Prostate gland (tissue), 2 donors: Measurements from ENCODE around the gene WDR3.

Experiments
- POLR2A ChIP-seq: fragments of 450-650 bp; IDR thresholded peaks from one replicate; pipeline ENCODE4 v1.6.1; 2016; ENCODE audit warnings: antibody characterized with exemption, mild to moderate bottlenecking
- POLR2AphosphoS5 ChIP-seq: sonication (generic); formaldehyde crosslinking; IDR thresholded peaks from one replicate; pipeline ENCODE4 v1.6.1; 2017; ENCODE audit warnings: antibody characterized with exemption
- TF ChIP-seq, protein P1 (sequence below), 4 experiments: fragments of 200-600 bp in 2 of 4; fragments of 450-650 bp in 2 of 4; sonication (generic) in 2 of 4; IDR thresholded peaks; 1 replicate in 3 of 4; 2 replicates in 1 of 4; pipeline ENCODE4 v1.5.1; 2016 to 2019; ENCODE audit warnings: antibody characterized with exemption in 4 of 4, mild to moderate bottlenecking in 2 of 4, moderate library complexity in 2 of 4

DNA sequence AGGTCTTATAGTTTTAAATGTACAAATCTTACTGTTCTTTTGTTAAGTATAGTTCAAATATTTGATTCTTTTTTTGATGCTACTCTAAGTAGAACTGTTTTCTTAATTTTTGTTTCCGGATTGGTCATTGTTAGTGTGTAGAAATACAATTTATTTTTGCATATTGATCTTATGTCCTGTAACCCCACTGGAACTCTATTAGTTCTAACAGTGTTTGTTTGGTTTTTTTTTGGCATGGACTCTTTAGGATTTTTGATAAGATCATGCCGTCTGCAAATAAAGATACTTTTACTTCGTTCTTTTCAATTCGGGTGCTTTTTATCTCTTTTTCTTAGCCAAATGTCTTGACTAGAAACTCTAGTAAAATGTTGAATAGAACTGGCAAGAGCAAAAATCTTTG is 26.6 kb upstream of the WDR3 start:
- TF ChIP-seq POLR2AphosphoS5 (no peak), POLR2A (no peak)
- TF ChIP-seq, protein P1, sequence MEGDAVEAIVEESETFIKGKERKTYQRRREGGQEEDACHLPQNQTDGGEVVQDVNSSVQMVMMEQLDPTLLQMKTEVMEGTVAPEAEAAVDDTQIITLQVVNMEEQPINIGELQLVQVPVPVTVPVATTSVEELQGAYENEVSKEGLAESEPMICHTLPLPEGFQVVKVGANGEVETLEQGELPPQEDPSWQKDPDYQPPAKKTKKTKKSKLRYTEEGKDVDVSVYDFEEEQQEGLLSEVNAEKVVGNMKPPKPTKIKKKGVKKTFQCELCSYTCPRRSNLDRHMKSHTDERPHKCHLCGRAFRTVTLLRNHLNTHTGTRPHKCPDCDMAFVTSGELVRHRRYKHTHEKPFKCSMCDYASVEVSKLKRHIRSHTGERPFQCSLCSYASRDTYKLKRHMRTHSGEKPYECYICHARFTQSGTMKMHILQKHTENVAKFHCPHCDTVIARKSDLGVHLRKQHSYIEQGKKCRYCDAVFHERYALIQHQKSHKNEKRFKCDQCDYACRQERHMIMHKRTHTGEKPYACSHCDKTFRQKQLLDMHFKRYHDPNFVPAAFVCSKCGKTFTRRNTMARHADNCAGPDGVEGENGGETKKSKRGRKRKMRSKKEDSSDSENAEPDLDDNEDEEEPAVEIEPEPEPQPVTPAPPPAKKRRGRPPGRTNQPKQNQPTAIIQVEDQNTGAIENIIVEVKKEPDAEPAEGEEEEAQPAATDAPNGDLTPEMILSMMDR (IDR thresholded peaks at IDR 0.05), result no peak
